NCI-H774 (cell line): ENCODE measurements around the gene IMMP2L.

ENCODE experiments used
- DNase-seq: peaks from one replicate; lab custom pipeline; 2025; lab: John Stamatoyannopoulos, UW

IMMP2L gene

DNA sequence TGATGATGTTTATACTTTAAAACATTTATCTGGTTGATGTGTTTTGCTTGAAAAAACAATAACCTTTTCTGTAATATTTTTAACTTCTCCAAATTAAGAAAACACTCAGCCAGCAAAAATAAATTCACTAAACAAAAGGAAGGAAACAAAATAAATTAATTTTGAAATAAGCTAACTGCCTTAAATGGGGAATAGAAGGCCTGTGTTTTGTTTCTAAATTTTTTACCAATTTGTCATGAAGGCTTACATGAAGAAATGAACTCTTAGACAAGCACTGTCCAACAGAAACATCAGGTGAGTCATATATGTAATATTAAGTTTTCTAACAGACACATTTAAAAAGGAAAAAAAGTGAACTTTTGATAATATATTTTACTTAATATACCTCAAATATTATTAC is 402.9 kb downstream of the IMMP2L start:
- DNase-seq, result no peak

DNA sequence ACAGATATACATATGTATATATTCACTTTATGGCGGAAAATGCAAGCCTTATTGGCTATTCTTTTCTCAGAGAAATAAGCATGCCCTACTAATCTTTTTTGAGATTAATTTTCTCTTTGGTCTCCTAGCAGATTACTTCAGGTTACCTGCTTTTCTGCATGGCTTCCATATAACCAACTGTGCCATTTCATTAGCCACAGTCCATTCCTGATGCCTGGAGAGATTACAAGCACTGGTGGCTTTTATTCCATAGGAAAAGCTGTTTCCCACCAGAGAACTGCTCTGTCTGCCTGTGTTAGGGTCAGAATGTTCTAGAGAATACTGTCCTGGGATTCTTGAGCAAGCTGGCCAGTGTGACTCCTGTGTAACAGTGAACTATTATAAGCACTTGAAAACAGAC is 411.6 kb downstream of the IMMP2L start:
- DNase-seq, result no peak

GRCh38 chr7:111147708-111148533 is 414.4 kb downstream of the IMMP2L start:
- no peak for DNase-seq

DNA sequence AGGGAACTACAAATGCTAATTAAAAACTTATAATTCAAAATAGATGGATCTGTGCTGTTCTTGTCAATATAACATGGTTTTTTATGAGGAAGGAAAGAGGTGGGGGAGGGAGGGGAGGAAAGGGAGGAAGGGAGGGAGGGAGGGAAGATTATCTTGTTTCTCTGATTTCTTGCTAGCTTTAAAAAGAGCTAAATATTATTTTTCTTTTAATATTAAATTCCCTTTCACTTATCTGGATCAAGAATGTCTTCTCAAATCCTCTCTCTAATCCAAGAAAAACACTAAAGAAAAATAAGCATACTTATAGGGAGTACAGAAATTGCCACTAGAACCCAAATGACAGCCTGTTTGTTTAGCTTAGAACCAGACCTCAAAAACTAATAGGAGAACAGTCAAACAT is 416.2 kb downstream of the IMMP2L start:
- DNase-seq, result no peak

DNA sequence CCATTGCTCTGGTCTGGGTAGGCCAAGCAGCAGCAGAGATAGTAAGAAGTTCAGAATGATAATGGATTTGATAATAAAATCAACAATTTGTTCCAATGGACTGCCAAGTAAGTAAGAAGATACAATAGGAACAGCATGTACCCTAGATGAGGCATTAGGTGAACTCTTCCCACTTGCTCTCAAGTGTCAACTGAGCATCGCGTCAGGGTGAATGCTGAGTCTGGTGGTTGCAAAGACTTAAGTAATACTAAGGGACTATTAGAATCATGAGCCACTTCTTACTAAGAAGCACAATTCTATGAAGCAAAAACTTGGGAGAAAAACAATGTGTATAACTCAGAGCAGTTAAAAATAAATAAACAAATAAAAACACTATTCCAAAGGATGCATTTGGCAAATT is 416.8 kb downstream of the IMMP2L start:
- no peak for DNase-seq

GRCh38 chr7:111140091-111140865 is 422.0 kb downstream of the IMMP2L start:
- no peak for DNase-seq

DNA sequence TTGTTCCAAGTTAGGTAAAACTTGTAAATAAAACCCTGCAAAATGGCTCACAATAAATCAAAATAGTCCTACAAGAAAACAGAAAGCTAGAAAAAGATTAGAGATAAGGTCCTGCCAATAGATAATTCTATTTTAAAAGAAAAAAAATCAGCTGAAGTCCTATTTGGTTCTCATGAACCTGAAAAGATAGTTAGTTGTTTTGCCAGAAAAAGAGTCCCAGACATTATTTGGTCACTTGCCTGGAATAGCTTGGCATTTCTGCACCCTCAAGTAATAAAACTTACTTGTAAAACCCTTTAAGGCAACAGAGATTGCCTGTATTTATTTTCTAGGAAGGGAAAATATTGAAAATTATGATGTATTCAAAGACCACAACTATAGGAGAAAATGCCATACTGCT is 423.7 kb downstream of the IMMP2L start:
- DNase-seq, result no peak

- no peak for DNase-seq
Measured at GRCh38 chr7:111138193-111138569, 424.1 kb downstream of the IMMP2L start.

DNA sequence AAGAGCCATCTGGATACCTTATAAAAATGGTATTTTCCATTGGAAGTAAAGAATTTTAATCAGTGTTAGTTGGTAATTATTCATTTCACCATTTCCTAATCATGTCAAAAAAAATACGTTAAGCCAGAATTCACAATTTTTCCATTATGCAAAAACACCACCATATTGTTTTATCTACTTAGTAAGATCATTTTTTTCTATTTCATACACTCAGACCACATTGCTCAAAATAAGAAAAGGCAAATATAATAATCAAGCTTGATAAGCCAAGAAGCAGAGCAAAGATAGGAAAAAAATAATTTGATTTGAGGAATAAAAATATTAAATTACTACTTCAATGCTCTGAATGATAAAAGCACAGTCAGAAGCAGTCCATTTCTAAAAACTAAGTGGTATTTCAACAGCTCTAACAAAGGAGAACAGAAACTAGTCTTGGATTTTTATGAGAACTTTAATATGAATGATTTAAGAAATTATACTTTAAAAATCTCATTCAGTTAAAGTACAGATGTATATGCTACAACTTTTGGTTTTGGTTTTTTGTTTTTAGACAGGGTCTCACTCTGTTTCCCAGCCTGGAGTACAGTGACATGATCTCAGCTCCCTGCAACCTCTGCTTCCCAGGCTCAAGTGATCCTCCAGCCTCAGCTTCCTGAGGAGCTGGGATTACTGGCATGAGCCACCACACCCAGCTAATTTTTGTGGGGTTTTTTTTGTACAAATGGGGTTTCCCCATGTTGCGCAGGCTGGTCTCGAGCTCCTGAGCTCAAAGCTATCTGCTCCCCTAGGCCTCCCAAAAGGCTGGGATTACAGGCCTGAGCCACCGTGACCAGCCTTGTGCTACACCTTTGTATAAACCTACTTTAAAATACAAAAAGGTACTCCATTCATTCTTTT is 424.7 kb downstream of the IMMP2L start:
- DNase-seq, result no peak

DNA sequence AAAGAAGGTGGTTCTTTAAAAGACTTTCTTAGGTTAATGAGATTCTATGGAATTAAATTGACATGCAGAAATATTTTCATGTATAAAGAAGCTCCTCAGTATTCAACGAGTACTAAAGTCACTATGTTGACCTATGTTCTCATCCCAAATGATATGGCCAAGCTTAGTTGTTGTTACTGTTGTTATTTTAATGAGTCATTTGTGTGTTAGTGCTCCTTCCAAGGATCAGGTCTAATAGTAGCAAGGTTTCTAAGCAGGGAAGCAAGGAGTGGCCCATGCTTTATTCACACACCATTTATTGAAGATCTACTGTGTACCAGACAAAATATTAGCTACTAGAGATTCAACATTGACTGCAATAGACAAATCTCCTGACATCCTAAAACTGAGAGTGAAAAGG is 429.5 kb downstream of the IMMP2L start:
- no peak for DNase-seq

DNA sequence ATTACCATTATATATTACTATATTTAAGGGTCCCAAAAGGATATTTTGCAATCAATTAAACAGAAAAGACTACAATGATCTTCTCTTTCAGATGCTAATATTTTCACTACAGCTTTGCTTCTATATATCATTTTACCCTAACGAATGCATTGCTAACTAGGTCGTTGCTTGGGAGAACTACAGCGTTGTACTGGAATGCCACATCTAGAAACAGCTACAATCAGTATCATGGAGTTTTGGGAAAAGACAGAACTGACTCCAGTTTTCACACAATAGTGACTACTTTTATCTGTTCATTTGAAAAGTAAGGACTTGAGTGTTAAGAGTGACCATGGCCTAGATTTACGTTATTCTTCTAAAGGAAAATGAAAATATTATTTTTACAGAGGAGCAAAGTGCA is 432.9 kb downstream of the IMMP2L start:
- DNase-seq, result no peak

DNA sequence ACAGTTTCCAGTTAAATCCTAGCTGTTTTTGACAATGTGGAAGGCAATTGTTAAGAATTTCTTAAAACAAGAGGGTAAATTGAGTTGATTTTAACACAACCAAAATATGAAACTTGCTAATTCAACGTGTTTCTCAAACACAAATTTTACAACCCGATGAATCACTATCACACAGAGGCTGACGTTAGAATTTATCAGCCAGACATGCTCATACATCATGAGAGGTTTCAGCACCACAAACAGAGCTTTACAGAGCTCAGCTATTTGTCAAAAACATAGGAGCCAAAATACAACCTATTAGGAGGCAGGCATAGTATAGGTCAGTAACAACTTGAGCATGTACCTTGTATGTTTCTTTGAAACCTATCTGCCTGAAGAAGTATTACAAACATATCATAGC is 435.3 kb downstream of the IMMP2L start:
- DNase-seq, result no peak

DNA sequence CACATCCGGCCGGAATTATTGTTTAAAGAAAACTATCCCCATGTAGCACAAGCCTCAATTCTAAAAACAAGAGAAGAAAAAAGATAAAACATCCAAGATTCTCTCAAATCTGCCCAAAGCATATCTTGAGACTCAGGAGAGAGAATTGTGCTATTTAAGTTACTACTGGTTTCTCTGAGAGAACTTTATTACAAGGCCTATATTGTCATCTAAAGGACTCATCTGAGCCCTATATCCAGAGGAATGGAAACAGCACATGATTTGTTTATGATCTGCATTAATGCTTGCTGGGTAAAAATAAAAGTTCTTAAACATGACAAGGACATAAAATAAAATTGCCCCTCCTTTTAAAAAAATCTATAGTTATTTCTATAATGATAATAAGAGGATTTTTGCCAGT is 446.3 kb downstream of the IMMP2L start:
- no peak for DNase-seq

DNA sequence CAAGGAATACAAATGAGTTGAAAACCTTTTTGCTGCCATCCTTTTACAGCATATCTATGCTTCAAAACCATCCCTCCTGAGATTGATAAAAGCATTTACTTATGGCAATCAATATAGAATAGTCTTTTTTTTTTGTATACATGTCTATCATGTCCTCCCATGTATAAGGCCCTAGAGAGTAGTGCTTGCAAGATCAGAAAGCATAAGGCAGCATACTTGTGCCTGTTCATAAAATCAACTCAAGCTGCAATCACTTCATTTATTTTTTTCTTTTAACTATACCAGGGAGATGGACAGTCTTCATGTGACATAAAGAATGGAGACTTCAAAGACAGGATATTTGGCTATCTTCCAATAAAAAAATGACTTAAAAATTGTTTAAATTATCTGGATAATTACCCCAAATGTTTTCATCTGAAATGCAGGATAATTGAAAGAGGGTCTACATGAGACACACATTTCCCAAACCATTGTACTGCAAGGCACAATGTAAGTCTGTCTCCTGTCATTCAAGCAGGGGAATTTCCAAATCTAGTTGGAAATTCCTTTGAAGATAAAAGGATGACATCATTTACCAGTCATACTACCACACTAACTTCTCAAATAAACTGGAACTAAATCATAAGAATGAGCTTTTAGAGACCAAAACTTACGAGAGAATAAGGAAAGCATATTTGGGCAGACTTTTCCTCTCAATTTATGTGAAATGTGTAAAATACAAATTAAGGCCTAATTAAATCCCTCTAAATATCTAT is 448.9 kb downstream of the IMMP2L start:
- no peak for DNase-seq

GRCh38 chr7:111112439-111112838 is 449.9 kb downstream of the IMMP2L start:
- no peak for DNase-seq

DNA sequence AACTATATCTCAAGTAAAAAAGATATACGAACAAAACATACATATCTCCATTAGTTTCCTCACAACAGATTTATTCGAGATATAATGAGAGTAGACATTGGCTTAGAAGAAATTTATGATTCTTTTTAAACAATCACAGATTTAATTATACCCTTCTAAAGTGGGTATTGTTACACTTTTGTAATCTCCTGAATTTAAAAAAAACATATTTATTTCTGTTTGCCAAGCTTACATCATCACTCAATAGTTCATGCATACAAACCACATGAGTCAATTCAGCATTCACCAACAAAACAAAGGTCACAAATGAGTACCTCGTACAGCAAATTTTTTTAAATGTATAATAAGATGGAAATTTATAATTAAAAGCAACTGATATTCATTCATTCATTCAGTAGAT is 453.8 kb downstream of the IMMP2L start:
- peak; percentile 11 for DNase-seq

DNA sequence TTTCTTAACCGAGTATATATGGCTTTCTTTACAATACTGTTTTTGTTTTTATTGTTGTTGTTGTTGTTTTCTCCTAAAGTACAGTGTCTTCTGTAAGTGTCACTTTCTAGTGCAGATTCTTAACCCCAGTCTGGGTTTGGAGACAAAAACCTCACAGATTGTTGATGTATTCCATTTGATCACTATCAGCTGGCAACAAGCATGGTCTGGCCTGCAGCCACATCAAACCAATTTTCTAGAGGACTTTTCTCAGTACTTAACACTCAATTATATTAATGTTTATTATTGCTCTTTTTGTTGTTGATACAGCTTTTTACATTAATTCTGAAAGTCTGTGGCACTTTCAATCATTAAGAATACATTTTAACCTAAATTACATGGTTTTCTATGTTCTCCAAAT is 454.3 kb downstream of the IMMP2L start:
- peak; percentile 33 for DNase-seq

DNA sequence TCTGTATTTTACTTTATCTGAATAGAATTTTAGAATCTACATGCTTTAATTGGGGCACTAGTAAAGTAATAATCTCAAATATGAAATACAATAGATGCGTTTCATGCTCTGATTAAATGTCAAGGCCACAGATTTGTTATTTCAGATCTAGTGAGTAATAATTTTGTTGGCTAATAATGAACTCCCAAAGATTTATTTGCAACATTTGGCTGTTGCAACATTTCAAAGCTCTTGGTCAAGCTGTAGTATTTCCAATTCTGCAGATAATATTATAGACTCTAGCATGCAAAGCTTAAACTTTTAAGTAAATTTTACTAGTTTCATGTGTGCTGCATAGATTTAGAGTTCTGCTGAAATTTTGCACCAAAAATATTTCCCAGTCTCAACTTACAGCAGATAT is 454.7 kb downstream of the IMMP2L start:
- no peak for DNase-seq

GRCh38 chr7:111105269-111105668 is 457.0 kb downstream of the IMMP2L start:
- no peak for DNase-seq

DNA sequence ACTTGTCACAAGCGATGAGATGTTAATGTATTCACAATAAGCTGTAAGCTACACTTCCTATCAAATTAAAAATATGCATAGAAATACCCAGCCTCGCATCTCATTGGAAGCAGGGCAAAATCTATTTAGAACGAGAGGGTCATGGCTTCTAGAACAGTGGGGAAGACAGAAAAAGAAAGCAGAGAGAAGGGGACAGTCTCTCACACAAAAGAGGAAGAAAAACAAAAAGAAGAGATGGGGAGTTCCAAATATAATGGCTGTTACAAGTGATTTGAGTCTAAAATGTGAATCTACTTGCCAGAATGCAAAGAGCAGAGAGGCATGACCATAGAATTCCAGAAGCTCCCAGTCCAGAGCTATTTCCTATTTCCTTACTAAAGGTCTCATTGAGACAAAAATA is 457.6 kb downstream of the IMMP2L start:
- no peak for DNase-seq

DNA sequence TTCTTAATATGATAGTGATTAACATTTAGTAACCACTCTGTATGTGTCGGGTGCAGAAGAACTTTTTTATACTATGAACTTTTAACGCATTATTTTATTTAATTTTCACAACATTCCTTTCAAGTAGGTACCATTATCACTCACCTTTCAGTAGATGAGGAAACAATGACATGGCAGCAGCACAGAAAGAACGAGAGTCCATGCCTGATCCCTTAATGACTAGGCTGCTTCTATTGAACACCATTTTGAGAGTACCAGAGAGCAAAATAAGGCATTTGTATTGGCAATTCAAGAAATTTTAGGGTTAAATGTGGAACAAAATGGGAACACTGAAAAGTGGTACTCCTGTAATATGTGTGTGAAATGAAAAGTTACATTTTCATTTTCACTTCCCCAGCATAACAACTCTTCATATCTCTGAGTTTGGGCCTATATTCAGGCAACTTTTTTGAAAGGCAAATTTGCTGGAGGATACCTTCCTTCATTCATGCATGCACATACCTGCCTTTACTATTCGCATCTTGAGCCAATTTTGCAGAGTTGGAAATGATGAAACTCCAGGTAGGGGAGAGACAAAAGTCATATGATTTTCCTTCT is 458.5 kb downstream of the IMMP2L start:
- DNase-seq, result no peak
